ENCODE results near the gene NMRK2. TPM values are rescaled to one million over a fixed set of nuclear protein-coding genes. Genes with fewer than 3 reads are reported as not detected.

The NMRK2 gene
- total RNA-seq, 1 experiment from 2014 or later: 60.0 TPM

DNA sequence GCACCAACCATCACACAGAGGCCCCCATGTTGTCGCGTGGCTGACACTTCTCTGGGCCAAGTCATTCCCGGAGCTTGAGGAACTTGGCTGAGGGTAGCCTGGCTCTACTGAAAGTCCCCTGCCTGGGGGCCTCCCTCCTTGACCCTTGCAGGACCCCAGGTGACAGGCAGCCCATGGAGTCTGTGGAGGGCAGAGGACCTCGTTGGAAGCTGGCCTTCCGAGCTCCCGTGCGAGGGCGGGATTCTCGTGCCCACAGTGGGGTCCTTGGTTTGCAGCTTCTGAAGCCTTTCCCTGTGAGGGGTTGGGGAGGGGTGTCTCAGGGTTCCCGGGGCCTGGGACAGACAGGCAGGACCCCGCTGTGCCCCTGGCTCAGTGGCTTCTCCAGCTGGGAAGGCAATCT, 16.4 kb downstream of the NMRK2 start:
- Histone ChIP-seq H4K91ac (ENCODE audit: insufficient read length, low read depth, low read length) (no peak overlapping the region), H3K18ac (ENCODE audit: insufficient read length, low read depth, low read length) (no peak overlapping the region), H2AFZ (ENCODE audit: low read length) (no peak overlapping the region), H2BK15ac (ENCODE audit: low read depth, low read length) (no peak overlapping the region), H3K23ac (ENCODE audit: insufficient read length, low read depth, low read length) (no peak overlapping the region), H3K9me3 (ENCODE audit: control insufficient read depth, low read depth, low read length) (no peaks in the 10 kb centered on the region), H3K79me2 (ENCODE audit: insufficient read depth, low read length) (no peaks in the 10 kb centered on the region), H4K8ac (replicated peaks; ENCODE audit: insufficient read length, low read depth, low read length) (no peak overlapping the region), H3K14ac (ENCODE audit: insufficient read depth, low read length) (no peak overlapping the region), H3K56ac (ENCODE audit: insufficient read length, low read depth, low read length) (no peak overlapping the region), H3K4ac (ENCODE audit: low read depth, low read length) (no peak overlapping the region), H3K23me2 (ENCODE audit: insufficient read length, low read depth, low read length, poor library complexity, severe bottlenecking) (no peaks in the 10 kb centered on the region), H3K27ac (ENCODE audit: insufficient read length, low read depth, low read length) (no peak overlapping the region), H2BK5ac (ENCODE audit: insufficient read length, low read length) (no peak overlapping the region), H2BK120ac (ENCODE audit: low read depth, low read length, poor library complexity, severe bottlenecking) (no peak overlapping the region), H4K20me1 (ENCODE audit: control insufficient read depth, insufficient read depth, insufficient read length) (no peaks in the 10 kb centered on the region), H2AK5ac (ENCODE audit: insufficient read length, low read length) (no peak overlapping the region), H2BK20ac (ENCODE audit: low read depth, low read length, poor library complexity, severe bottlenecking) (no peak overlapping the region), H3T11ph (ENCODE audit: low read length) (no peak overlapping the region), H2BK12ac (ENCODE audit: insufficient read length, low read depth, low read length) (no peak overlapping the region), H3K4me2 (ENCODE audit: insufficient read depth, insufficient read length, low read length) (no peak overlapping the region), H3K4me1 (ENCODE audit: insufficient read depth, low read length) (no peaks in the 10 kb centered on the region), H3K79me1 (ENCODE audit: insufficient read depth, low read depth, low read length, poor library complexity, severe bottlenecking) (no peaks in the 10 kb centered on the region), H3K9ac (ENCODE audit: extremely low read depth, insufficient read length, low read length) (no peak overlapping the region), H4K5ac (ENCODE audit: insufficient read length, low read depth, low read length) (no peak overlapping the region), H3K27me3 (ENCODE audit: insufficient read depth, low read length) (no peaks in the 10 kb centered on the region)
- Mint-ChIP-seq H3K4me1 (peaks cover 3 to 17% of the 10 kb centered on the region in 2 experiments; a peak in 3 of 4 replicates), H3K27me3 (ENCODE audit: low read depth) (no peaks in the 10 kb centered on the region; the same call in 1 of the 2 replicates), H3K27ac (no peak overlapping the region), H3K4me3 (no peak overlapping the region), H3K9me3 (no peaks in the 10 kb centered on the region), H3K36me3 (ENCODE audit: insufficient read depth in 1 of 3, low read depth in 3 of 3) (peaks cover 1 to 5% (median 2%) of the 10 kb centered on the region in 3 experiments)
- TF ChIP-seq, protein P1, sequence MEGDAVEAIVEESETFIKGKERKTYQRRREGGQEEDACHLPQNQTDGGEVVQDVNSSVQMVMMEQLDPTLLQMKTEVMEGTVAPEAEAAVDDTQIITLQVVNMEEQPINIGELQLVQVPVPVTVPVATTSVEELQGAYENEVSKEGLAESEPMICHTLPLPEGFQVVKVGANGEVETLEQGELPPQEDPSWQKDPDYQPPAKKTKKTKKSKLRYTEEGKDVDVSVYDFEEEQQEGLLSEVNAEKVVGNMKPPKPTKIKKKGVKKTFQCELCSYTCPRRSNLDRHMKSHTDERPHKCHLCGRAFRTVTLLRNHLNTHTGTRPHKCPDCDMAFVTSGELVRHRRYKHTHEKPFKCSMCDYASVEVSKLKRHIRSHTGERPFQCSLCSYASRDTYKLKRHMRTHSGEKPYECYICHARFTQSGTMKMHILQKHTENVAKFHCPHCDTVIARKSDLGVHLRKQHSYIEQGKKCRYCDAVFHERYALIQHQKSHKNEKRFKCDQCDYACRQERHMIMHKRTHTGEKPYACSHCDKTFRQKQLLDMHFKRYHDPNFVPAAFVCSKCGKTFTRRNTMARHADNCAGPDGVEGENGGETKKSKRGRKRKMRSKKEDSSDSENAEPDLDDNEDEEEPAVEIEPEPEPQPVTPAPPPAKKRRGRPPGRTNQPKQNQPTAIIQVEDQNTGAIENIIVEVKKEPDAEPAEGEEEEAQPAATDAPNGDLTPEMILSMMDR (conservative IDR thresholded peaks at IDR 0.05): no peak
- no peak for DNase-seq
- no CpG with 5 or more reads among the region's 11 CpGs for WGBS (ENCODE audit: extremely low coverage, insufficient read length, low lambda C conversion rate)
